Measurements from ENCODE around the gene PRKG1.

Gene PRKG1

DNA sequence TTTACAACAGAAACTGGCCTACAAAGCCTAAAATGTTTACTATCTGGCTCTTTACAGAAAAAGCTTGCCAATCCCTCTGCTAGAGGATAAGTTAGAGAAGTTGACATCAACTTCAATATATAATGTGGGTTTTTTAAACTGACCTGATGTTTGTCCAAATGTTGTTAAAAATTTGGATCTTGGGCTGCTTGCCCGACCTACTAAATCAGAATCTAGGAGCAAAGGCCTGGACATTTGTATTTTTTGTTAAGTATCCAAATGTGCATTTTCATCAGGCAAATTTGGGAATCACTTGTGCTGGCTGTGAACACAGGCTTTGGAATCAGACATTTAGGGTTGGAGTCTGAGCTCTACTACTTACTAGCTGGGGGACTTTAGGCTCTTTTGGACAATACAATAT lies 877.8 kb downstream of the PRKG1 start:
- peaks cover 12% of the 10 kb centered on the region for H3K27me3 Mint-ChIP-seq
- no peaks in the 10 kb centered on the region for H3K9me3 Mint-ChIP-seq
- no peak for DNase-seq (ENCODE audit: low spot score in 2 of 2)
- no peak for ATAC-seq (replicated peaks; ENCODE audit: extremely low read depth, poor library complexity, severe bottlenecking)
- H3K4me1 Mint-ChIP-seq, result no peaks in the 10 kb centered on the region
- H3K4me3 Mint-ChIP-seq, result no peak overlapping the region
- H3K27ac Mint-ChIP-seq (ENCODE audit: low read depth), result no peak overlapping the region
- H3K36me3 Mint-ChIP-seq (ENCODE audit: insufficient read depth), result no peaks in the 10 kb centered on the region

DNA sequence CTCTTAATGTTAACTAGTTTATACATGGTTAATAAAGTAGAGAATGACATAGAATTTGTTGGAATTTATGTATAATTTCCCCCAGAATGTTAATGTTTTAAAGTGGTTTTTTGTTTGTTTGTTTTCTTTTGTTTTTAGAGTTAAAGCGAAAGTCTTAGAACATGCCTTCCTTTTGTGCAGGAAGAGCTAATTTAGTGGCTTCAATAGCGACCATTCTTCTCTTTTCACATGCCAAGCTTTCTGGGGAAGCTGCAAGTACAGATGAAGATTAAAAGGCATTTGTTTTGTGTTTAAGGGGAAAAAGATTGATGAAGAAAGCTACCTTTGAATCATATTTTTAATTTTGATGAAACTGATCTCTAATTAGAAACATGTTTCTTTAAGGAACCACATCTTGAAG lies 881.4 kb downstream of the PRKG1 start:
- no peaks in the 10 kb centered on the region for H3K4me1 Mint-ChIP-seq
- ATAC-seq (replicated peaks; ENCODE audit: extremely low read depth, poor library complexity, severe bottlenecking) (no peak), DNase-seq (ENCODE audit: low spot score in 2 of 2) (no peak)
- H3K36me3 Mint-ChIP-seq (ENCODE audit: insufficient read depth), result no peaks in the 10 kb centered on the region
- peaks cover 11% of the 10 kb centered on the region for H3K27me3 Mint-ChIP-seq
- no peak overlapping the region for H3K4me3 Mint-ChIP-seq
- no peaks in the 10 kb centered on the region for H3K9me3 Mint-ChIP-seq
- no peak overlapping the region for H3K27ac Mint-ChIP-seq (ENCODE audit: low read depth)

DNA sequence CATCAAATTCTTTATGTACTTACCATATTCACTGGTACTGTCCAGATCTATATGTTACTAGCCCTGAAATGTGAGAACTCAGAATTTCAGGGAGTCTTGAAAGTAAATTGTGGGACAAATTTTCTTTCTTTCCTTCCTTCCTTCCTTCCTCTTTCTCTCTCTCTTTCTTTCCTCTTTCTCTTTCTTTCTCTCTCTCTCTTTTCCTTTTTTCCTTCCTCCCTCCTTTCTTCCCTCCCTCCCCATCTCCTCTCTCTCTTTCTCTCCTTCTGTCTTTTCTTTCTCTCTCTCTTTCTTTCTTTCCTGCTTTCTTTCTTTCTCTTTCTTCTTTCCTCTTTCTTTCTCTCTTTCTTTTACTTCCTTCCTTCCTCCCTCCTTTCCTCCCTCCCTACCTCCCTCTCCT lies 882.5 kb downstream of the PRKG1 start:
- Mint-ChIP-seq H3K27me3 (peaks cover 15% of the 10 kb centered on the region), H3K4me1 (no peaks in the 10 kb centered on the region)

DNA sequence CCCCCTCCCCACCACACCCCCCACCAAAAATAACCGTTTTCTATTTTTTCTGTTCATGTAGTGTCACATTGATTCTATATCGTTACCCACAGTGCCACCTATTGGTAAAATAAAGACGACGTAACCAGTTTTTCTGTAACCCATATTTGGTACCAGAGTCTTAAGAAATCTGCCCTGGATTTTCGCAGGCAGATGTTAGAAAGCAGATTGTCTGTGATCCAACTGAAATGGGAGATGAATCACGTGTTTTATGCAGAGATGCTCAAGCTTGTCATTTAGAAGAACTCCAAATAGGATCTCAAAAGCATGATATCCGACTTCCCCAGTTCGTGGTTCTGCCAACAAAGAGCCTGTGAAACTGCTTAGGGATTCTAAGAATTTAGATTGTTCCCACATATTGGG lies 886.2 kb downstream of the PRKG1 start:
- DNase-seq (ENCODE audit: low spot score in 2 of 2), result no peak
- Mint-ChIP-seq H3K9me3 (no peaks in the 10 kb centered on the region), H3K36me3 (ENCODE audit: insufficient read depth) (no peaks in the 10 kb centered on the region), H3K4me1 (no peaks in the 10 kb centered on the region), H3K27me3 (peaks cover 33% of the 10 kb centered on the region), H3K27ac (ENCODE audit: low read depth) (no peak overlapping the region), H3K4me3 (no peak overlapping the region)
- ATAC-seq (replicated peaks; ENCODE audit: extremely low read depth, poor library complexity, severe bottlenecking), result no peak

More for the DNA sequence above, 882.5 kb downstream of the PRKG1 start:
- Mint-ChIP-seq H3K36me3 (ENCODE audit: insufficient read depth) (no peaks in the 10 kb centered on the region), H3K27ac (ENCODE audit: low read depth) (no peak overlapping the region), H3K9me3 (no peaks in the 10 kb centered on the region), H3K4me3 (no peak overlapping the region)
- DNase-seq (ENCODE audit: low spot score in 2 of 2), result no peak
- ATAC-seq (replicated peaks; ENCODE audit: extremely low read depth, poor library complexity, severe bottlenecking), result no peak

DNA sequence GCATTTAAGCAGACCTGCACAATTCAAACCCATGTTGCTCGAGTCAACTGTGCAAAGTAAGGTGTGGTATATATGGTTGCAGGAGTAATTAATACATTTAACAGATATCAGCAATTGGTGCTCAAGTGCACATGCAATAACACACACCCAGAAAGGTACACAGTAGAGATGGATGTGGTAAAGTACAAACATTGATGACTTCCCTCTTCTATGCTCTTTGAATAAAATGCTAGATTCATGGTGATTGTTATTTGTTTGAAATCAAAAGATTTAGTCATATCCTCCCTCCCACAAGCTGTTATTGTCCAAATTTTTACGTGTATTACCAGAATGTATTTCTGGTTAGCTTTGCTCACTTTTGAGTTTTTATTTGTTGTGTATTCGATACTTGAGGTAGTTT lies 887.1 kb downstream of the PRKG1 start:
- Mint-ChIP-seq H3K9me3 (no peaks in the 10 kb centered on the region), H3K4me3 (no peak overlapping the region), H3K36me3 (ENCODE audit: insufficient read depth) (no peaks in the 10 kb centered on the region), H3K27me3 (peaks cover 33% of the 10 kb centered on the region), H3K4me1 (no peaks in the 10 kb centered on the region), H3K27ac (ENCODE audit: low read depth) (no peak overlapping the region)
- DNase-seq (ENCODE audit: low spot score in 2 of 2) (no peak), ATAC-seq (replicated peaks; ENCODE audit: extremely low read depth, poor library complexity, severe bottlenecking) (no peak)

DNA sequence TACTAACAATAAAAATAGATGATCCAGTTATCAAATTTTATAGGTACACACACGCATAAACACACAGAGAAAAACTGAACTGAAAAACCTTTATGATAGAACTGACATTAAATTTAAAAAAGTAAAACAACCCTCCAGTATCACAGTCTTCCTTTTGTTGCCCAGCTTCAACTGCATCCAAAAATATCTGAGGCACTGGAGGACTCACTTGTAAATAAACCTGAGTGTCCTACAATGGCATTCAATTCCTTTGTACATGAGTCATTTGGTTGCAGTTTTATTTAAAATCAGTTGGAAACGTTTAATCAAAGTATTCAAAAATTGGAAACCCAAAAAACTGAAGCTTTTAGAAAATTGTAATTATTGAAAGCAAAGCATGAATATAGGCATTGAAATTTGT lies 890.3 kb downstream of the PRKG1 start:
- no peaks in the 10 kb centered on the region for H3K9me3 Mint-ChIP-seq
- H3K36me3 Mint-ChIP-seq (ENCODE audit: insufficient read depth), result no peaks in the 10 kb centered on the region
- peaks cover 22% of the 10 kb centered on the region for H3K27me3 Mint-ChIP-seq
- no peak for ATAC-seq (replicated peaks; ENCODE audit: extremely low read depth, poor library complexity, severe bottlenecking)
- no peaks in the 10 kb centered on the region for H3K4me1 Mint-ChIP-seq
- no peak for DNase-seq (ENCODE audit: low spot score in 2 of 2)
- H3K27ac Mint-ChIP-seq (ENCODE audit: low read depth), result no peak overlapping the region
- H3K4me3 Mint-ChIP-seq, result no peak overlapping the region

DNA sequence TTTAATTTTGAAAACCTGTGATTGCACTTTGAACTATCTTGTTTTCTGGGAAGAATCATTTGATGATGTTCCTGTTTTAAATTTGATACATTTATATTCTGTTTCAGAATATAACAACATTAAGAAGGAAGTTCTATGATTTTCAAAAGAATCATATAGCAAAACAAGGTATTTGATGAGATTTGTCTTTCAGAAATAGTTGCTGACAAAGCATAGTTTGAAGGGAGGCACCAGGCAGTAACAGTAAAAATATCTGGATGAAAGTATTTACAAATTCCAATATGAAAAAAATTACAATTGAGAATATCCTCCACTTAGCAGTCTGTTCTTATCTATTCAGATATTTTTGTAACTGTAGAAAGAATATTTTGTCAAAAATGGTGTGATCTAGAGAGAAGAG lies 891.2 kb downstream of the PRKG1 start:
- Mint-ChIP-seq H3K4me3 (no peak overlapping the region), H3K4me1 (no peaks in the 10 kb centered on the region), H3K9me3 (no peaks in the 10 kb centered on the region), H3K27me3 (peaks cover 22% of the 10 kb centered on the region), H3K36me3 (ENCODE audit: insufficient read depth) (no peaks in the 10 kb centered on the region), H3K27ac (ENCODE audit: low read depth) (no peak overlapping the region)
- DNase-seq (ENCODE audit: low spot score in 2 of 2), result no peak
- ATAC-seq (replicated peaks; ENCODE audit: extremely low read depth, poor library complexity, severe bottlenecking), result no peak

DNA sequence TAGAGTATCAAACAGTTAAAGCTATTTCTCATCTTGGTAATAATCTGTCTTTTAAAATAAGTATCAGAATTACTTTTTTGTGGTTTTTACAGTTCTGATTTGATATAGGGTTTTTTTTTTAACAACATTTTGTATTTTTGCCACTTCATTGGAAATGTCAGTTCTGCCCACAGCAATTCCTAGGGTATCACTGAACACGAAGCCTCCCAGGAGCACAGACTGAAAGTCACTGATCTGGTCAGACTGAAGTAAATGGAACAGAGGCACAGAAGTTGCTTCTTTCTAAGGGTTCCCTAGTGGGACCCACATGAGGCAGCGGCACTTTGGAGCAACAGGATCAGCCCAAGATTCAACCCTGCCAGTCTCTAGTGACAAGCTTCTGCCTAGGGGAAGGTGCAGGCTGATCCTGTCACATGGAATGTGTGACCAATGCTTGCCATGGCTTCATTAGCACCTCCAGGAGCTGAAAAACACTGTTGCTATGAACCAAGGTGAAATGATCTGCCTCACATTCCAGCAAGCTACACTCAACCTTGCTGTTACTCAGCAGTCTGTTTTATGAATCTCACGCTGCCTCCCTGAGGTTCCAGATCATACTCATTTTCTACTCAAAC lies 898.6 kb downstream of the PRKG1 start:
- Mint-ChIP-seq H3K4me3 (no peak overlapping the region), H3K36me3 (ENCODE audit: insufficient read depth) (no peaks in the 10 kb centered on the region), H3K27me3 (no peaks in the 10 kb centered on the region), H3K27ac (ENCODE audit: low read depth) (no peak overlapping the region), H3K4me1 (no peaks in the 10 kb centered on the region), H3K9me3 (no peaks in the 10 kb centered on the region)
- DNase-seq (ENCODE audit: low spot score in 2 of 2) (no peak), ATAC-seq (replicated peaks; ENCODE audit: extremely low read depth, poor library complexity, severe bottlenecking) (no peak)

DNA sequence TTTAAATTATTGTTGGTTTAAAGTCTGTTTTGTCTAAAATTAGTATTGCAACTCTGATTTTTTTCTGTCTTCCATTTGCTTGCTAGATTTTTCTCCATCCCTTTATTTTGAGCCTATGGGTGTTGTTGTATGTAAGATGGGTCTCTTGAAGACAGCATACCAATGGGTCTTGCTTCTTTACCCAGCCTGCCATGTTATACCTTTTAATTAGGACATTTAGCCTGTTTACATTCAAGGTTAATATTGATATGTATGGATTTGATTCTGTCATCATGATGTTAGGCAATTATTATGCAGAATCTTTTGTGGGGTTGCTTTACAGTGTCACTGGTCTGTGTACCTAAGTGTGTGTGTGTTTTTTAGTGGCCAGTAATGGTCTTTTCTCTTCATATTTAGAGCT lies 906.5 kb downstream of the PRKG1 start:
- no peaks in the 10 kb centered on the region for H3K36me3 Mint-ChIP-seq (ENCODE audit: insufficient read depth)
- H3K9me3 Mint-ChIP-seq, result peaks cover 6% of the 10 kb centered on the region
- H3K27me3 Mint-ChIP-seq, result no peaks in the 10 kb centered on the region

DNA sequence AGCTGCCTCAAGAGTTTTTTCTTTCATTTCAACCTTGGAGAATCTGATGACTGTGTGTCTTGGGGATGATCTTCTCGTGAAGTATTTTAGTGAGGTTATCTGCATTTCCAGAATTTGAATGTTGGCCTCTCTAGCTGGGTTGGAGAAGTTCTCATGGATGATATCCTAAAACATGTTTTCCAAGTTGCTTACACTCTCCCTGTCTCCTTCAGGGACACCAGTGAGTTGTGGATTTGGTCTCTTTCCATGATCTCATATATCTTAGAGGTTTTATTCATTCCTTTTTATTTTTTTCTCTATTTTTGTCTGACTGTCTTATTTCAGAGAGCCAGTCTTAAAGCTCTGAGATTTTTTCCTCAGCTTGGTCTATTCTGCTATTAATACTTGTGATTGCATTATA lies 907.4 kb downstream of the PRKG1 start:
- no peak overlapping the region for H3K4me3 Mint-ChIP-seq
- DNase-seq (ENCODE audit: low spot score in 2 of 2) (no peak), ATAC-seq (replicated peaks; ENCODE audit: extremely low read depth, poor library complexity, severe bottlenecking) (no peak)
- H3K9me3 Mint-ChIP-seq, result peaks cover 6% of the 10 kb centered on the region
- no peaks in the 10 kb centered on the region for H3K36me3 Mint-ChIP-seq (ENCODE audit: insufficient read depth)
- H3K27me3 Mint-ChIP-seq, result no peaks in the 10 kb centered on the region
- no peak overlapping the region for H3K27ac Mint-ChIP-seq (ENCODE audit: low read depth)
- H3K4me1 Mint-ChIP-seq, result no peaks in the 10 kb centered on the region

More for the DNA sequence above, 906.5 kb downstream of the PRKG1 start:
- DNase-seq (ENCODE audit: low spot score in 2 of 2) (no peak), ATAC-seq (replicated peaks; ENCODE audit: extremely low read depth, poor library complexity, severe bottlenecking) (no peak)
- no peak overlapping the region for H3K27ac Mint-ChIP-seq (ENCODE audit: low read depth)
- no peaks in the 10 kb centered on the region for H3K4me1 Mint-ChIP-seq
- no peak overlapping the region for H3K4me3 Mint-ChIP-seq

DNA sequence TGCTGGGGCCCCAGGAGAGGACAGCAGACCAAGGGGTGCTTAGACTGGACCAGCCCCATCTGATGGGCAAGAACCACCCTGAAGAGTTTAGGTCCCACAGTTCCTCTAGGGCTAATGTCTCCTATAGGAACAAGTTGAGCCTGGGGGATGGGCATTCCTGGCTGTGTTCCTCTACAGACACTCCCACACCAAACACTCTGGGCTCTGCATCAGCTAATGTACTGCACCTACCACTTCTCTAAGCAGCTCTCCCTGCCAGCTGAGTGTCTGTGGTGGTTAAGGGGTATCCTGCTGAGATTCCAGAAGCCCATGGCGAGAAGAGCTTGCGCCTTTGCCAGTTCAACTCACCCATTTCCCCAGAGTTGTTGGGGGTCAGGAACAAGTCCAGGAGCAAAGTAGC lies 909.2 kb downstream of the PRKG1 start:
- Mint-ChIP-seq H3K9me3 (peaks cover 6% of the 10 kb centered on the region), H3K27ac (ENCODE audit: low read depth) (no peak overlapping the region), H3K27me3 (no peaks in the 10 kb centered on the region), H3K4me1 (no peaks in the 10 kb centered on the region), H3K36me3 (ENCODE audit: insufficient read depth) (no peaks in the 10 kb centered on the region), H3K4me3 (no peak overlapping the region)
- ATAC-seq (replicated peaks; ENCODE audit: extremely low read depth, poor library complexity, severe bottlenecking), result no peak
- DNase-seq (ENCODE audit: low spot score in 2 of 2), result no peak

DNA sequence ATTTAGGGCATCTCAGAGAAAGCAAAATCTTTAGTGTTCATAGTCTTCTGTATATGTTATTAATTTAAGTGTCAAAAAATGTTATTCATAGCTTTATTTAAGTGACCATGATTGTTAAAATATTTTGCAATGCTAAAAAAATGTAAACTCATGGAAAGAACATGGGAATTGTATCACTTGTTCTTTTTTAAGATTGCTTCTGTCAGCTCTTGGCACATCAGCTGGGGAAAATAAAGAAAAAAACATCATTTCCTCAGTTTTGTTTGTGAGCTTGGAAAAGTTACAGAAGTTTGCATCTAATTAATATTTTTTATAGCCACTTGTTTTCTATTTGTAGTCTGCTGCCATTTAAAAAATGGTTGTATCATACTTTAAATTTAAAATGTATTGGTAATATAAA lies 911.0 kb downstream of the PRKG1 start:
- Mint-ChIP-seq H3K4me1 (no peaks in the 10 kb centered on the region), H3K9me3 (peaks cover 6% of the 10 kb centered on the region), H3K27ac (ENCODE audit: low read depth) (no peak overlapping the region), H3K4me3 (no peak overlapping the region), H3K27me3 (no peaks in the 10 kb centered on the region), H3K36me3 (ENCODE audit: insufficient read depth) (no peaks in the 10 kb centered on the region)
- ATAC-seq (replicated peaks; ENCODE audit: extremely low read depth, poor library complexity, severe bottlenecking) (no peak), DNase-seq (ENCODE audit: low spot score in 2 of 2) (no peak)

DNA sequence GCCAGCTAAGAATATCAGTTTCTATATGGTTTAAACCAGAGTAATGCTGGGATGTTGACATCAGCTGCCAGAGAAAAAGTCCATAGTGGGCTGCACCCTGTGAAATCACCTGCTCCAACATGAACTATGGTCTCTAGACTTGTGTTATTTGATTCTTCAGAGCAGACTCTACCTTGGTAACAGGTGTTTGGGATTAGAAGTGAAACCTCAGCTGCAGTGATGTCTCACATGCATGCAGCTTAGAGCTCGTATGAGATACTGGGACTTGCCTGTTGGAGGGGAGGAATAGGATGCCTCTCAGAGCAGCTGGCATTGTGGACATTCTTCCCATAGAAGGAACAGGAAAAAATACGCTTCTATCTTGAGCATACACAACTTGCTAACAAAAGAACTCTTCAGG lies 912.2 kb downstream of the PRKG1 start:
- no peak overlapping the region for H3K4me3 Mint-ChIP-seq
- no peaks in the 10 kb centered on the region for H3K27me3 Mint-ChIP-seq
- no peaks in the 10 kb centered on the region for H3K36me3 Mint-ChIP-seq (ENCODE audit: insufficient read depth)
- DNase-seq (ENCODE audit: low spot score in 2 of 2) (no peak), ATAC-seq (replicated peaks; ENCODE audit: extremely low read depth, poor library complexity, severe bottlenecking) (no peak)
- H3K27ac Mint-ChIP-seq (ENCODE audit: low read depth), result no peak overlapping the region
- H3K4me1 Mint-ChIP-seq, result no peaks in the 10 kb centered on the region
- H3K9me3 Mint-ChIP-seq, result peaks cover 5% of the 10 kb centered on the region

DNA sequence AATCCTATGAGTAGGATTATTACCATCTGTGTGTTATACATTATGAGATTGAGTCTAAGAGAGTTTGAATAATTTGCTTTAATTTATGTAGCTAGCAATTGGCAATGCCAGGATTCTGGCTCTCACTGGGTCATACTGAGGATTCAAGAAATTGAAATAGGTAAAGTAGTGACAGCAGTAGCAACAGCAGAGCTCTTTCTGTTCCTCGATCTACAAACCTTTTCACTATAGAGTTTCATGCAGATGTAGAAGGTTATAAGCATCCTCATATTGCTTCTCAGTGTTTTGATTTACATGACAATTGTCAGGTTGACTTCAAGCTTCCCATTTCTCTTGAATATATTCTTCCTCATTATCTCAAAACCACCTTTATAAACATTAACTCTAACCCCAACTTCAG lies 919.2 kb downstream of the PRKG1 start:
- Mint-ChIP-seq H3K36me3 (ENCODE audit: insufficient read depth) (no peaks in the 10 kb centered on the region), H3K4me3 (no peak overlapping the region), H3K27ac (ENCODE audit: low read depth) (no peak overlapping the region), H3K9me3 (peaks cover 5% of the 10 kb centered on the region), H3K4me1 (no peaks in the 10 kb centered on the region), H3K27me3 (no peaks in the 10 kb centered on the region)
- DNase-seq (ENCODE audit: low spot score in 2 of 2), result no peak
- ATAC-seq (replicated peaks; ENCODE audit: extremely low read depth, poor library complexity, severe bottlenecking), result no peak
